Thymus (tissue), 11 donors: ENCODE results near the gene ARHGAP9. TPM values are rescaled to one million over a fixed set of nuclear protein-coding genes. Genes with fewer than 3 reads are reported as not detected.
"Not testable (repeated sequence)": the region's sequence is repeated elsewhere in the genome, so short reads cannot be mapped to it uniquely, and the experiment has no call there.

ENCODE experiments used
- DNase-seq, 9 donors: peaks; one replicate each; pipeline ENCODE4 v3.0.0-alpha.2; 2013; ENCODE audit warnings: low spot score in 9 of 9, low read depth in 6 of 9, missing footprints in 1 of 9
- H3K27ac ChIP-seq, 2 donors: one replicate each; pipeline ENCODE4 v1.5.1; 2013; ENCODE audit warnings: control low read depth in 1 of 2, low read depth in 1 of 2, low read length in 1 of 2, mild to moderate bottlenecking in 1 of 2, moderate library complexity in 1 of 2
- H3K27me3 ChIP-seq, 2 donors: one replicate each; pipeline ENCODE4 v1.5.1; 2013; ENCODE audit warnings: low read length in 1 of 2; ENCODE audit not compliant: control insufficient read depth in 2 of 2, insufficient read depth in 1 of 2
- H3K36me3 ChIP-seq, 2 donors: one replicate each; pipeline ENCODE4 v1.5.1; 2013; ENCODE audit warnings: low read length in 1 of 2, mild to moderate bottlenecking in 1 of 2, moderate library complexity in 1 of 2; ENCODE audit not compliant: control insufficient read depth in 2 of 2, insufficient read depth in 2 of 2
- H3K4me1 ChIP-seq, 2 donors: one replicate each; pipeline ENCODE4 v1.5.1; 2013; ENCODE audit warnings: low read length in 2 of 2; ENCODE audit not compliant: control insufficient read depth in 2 of 2, insufficient read depth in 2 of 2
- H3K4me3 ChIP-seq, 2 donors: one replicate each; pipeline ENCODE4 v1.5.1; 2013; ENCODE audit warnings: low read length in 2 of 2, control low read depth in 1 of 2, mild to moderate bottlenecking in 1 of 2
- H3K9me3 ChIP-seq, 2 donors: one replicate each; pipeline ENCODE4 v1.5.1; 2013; ENCODE audit warnings: low read length in 1 of 2, mild to moderate bottlenecking in 1 of 2; ENCODE audit not compliant: control insufficient read depth in 2 of 2, insufficient read depth in 1 of 2
- WGBS: extraction: QIAGEN DNeasy Blood & Tissue Kit; methylation state at CpG from one replicate; pipeline ENCODE4 v1.1.7; 2013; 5-methylcytosine and 5-hydroxymethylcytosine counted together
- polyA plus RNA-seq: library from polyadenylated mRNA; stranded (reverse); fragments of 200-250 nt; gene quantifications from one replicate; pipeline ENCODE4 v1.2.3, GENCODE V29; 2013
- total RNA-seq: library from RNA; stranded (reverse); fragments of 120-200 nt; gene quantifications from one replicate; pipeline ENCODE4 v1.2.4, GENCODE V29; 2013
- donor health status: healthy.

Gene ARHGAP9
- total and polyA plus RNA-seq, 2 donors = 71.1 to 165 TPM

DNA sequence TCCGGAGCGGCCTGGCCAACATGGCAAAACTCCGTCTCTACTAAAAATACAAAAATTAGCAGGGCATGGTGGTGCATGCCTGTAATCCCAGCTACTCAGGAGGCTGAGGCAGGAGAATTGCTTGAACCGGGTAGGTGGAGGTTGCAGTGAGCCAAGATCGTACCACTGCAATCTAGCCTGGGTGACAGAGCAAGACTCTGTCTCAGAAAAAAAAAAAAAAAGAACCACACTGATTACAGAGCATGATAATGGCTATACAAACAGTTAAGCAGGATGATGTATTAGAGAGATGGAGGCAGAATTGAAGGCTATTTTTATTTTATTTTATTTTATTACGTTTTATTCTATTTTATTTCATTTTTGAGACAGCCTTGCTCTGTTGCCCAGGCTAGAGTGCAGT, 35.3 kb downstream of the ARHGAP9 start:
- not testable (repeated sequence) for H3K27ac ChIP-seq, H3K9me3 ChIP-seq, H3K4me1 ChIP-seq, DNase-seq, H3K4me3 ChIP-seq, H3K27me3 ChIP-seq, H3K36me3 ChIP-seq
- WGBS = 95% methylated on average over 6 of the region's 6 CpGs

DNA sequence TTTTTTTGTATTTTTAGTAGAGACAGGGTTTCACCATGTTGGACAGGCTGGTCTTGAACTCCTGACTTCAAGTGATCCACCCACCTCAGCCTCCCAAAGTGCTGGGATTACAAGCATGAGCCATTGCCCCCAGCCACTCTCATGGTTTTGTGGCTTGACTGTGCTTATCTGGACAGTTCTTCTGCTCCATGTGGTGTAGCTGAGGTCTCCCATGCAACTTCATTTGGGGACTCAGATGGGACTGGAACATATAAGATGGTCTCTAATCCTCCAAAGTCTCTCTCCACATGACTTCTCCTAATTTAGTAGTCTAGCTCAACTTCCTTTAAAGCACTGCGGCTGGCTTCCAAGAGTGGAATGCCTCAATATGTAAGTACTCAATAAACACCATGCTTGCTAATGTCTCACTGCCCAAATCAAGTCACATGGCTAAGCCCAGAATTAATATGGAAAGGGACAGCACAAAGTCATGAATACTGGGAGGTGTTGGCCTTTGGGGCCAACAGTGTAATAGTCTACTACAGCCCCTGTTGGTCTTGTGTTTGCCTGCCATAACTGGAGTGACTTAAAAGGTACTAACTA, 37.7 kb downstream of the ARHGAP9 start:
- Histone ChIP-seq H3K27ac (no peak overlapping the region), H3K4me3 (no peak overlapping the region), H3K27me3 (no peaks in the 10 kb centered on the region), H3K4me1 (no peaks in the 10 kb centered on the region), H3K36me3 (no peaks in the 10 kb centered on the region), H3K9me3 (peaks cover 0 to 6% of the 10 kb centered on the region in 2 donors)
- 57% methylated on average over 1 of the region's 1 CpG for WGBS
- DNase-seq = no peak

GRCh38 chr12:57441393-57441792, 38.3 kb downstream of the ARHGAP9 start:
- not testable (repeated sequence) for H3K4me1 ChIP-seq, H3K4me3 ChIP-seq, H3K9me3 ChIP-seq, H3K27me3 ChIP-seq, DNase-seq, H3K36me3 ChIP-seq, H3K27ac ChIP-seq
- 90% methylated on average over 2 of the region's 2 CpGs for WGBS

GRCh38 chr12:57439762-57440266, 39.9 kb downstream of the ARHGAP9 start:
- Histone ChIP-seq H3K9me3 (peaks cover 0 to 6% of the 10 kb centered on the region in 2 donors), H3K27me3 (no peaks in the 10 kb centered on the region), H3K4me1 (peaks cover 0 to 9% of the 10 kb centered on the region in 2 donors), H3K4me3 (no peak overlapping the region), H3K36me3 (no peaks in the 10 kb centered on the region), H3K27ac (no peak overlapping the region)
- WGBS = 97% methylated on average over 4 of the region's 4 CpGs
- DNase-seq = no peak

DNA sequence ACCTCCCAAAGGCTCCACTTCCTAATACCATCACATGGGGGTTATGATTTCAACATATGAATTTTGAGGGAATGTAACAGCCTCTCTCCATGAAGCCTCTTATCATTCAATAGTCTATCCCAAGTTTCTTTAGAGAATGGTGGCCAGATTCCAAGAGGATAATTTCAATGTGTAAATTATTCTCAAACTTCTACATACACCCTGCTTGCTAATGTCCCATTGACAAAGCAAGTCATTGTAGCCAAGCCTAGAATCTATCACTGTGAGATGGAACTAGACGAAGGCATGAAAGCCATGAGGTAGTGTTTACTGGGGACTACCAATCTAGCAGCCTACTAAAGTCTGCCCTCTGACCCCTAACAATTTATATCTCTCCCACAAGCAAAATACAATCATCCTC, 41.3 kb downstream of the ARHGAP9 start:
- Histone ChIP-seq H3K9me3 (peaks cover 0 to 6% of the 10 kb centered on the region in 2 donors), H3K36me3 (no peaks in the 10 kb centered on the region), H3K27ac (no peak overlapping the region), H3K4me3 (no peak overlapping the region), H3K27me3 (no peaks in the 10 kb centered on the region), H3K4me1 (peaks cover 0 to 10% of the 10 kb centered on the region in 2 donors)
- no peak for DNase-seq
- WGBS = 98% methylated on average over 1 of the region's 1 CpG

- no peaks in the 10 kb centered on the region for H3K9me3 ChIP-seq
- H3K27me3 ChIP-seq = no peaks in the 10 kb centered on the region
- WGBS = 27% methylated on average over 4 of the region's 4 CpGs
Observed at GRCh38 chr12:57435293-57435692, 44.4 kb downstream of the ARHGAP9 start.

GRCh38 chr12:57434517-57435223, 45.0 kb downstream of the ARHGAP9 start, which contains the start of gene INHBC:
Gene INHBC (plus strand): TSS chr12:57434784. CDS start chr12:57434887, 103 bp downstream.
- Histone ChIP-seq H3K4me3 (no peak within 1 kb of the TSS), H3K36me3 (no peaks in the 10 kb centered on the region), H3K27me3 (no peaks in the 10 kb centered on the region), H3K27ac (no peak within 1 kb of the TSS), H3K9me3 (no peaks in the 10 kb centered on the region), H3K4me1 (peaks cover 2 to 12% of the 10 kb centered on the region in 2 donors)
- DNase-seq = no peak
- 95% methylated on average over 8 of the region's 8 CpGs for WGBS

More at GRCh38 chr12:57435293-57435692, 44.4 kb downstream of the ARHGAP9 start:
- no peaks in the 10 kb centered on the region for H3K36me3 ChIP-seq
- DNase-seq = peak in 1 of 9 donors; percentile 30
- no peak overlapping the region for H3K27ac ChIP-seq
- H3K4me1 ChIP-seq = peaks cover 0 to 10% of the 10 kb centered on the region in 2 donors
- no peak overlapping the region for H3K4me3 ChIP-seq

DNA sequence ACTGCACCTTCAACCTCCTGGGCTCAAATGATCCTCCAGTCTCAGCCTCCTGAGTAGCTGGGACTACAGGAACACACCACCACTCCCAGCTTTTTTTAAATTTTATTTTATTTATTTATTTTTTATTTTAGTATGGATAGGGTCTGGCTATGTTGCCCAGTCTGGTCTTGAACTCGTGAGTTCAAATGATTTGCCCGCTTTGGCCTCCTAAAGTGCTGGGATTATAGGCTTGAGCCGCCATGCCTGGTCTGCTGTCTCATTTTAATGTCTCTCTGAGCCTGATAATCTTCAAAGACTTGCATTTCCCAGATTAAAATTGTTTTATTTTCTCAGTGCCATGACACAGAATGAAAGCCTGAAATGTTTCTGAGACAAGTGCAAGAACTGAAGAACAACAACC, 46.3 kb downstream of the ARHGAP9 start:
- 84% methylated on average over 3 of the region's 3 CpGs for whole genome bisulfite sequencing
- Histone ChIP-seq H3K4me3 (no peak overlapping the region), H3K4me1 (peaks cover 5 to 22% of the 10 kb centered on the region in 2 donors), H3K27ac (no peak overlapping the region), H3K9me3 (no peaks in the 10 kb centered on the region), H3K36me3 (no peaks in the 10 kb centered on the region), H3K27me3 (no peaks in the 10 kb centered on the region)
- DNase-seq = no peak

DNA sequence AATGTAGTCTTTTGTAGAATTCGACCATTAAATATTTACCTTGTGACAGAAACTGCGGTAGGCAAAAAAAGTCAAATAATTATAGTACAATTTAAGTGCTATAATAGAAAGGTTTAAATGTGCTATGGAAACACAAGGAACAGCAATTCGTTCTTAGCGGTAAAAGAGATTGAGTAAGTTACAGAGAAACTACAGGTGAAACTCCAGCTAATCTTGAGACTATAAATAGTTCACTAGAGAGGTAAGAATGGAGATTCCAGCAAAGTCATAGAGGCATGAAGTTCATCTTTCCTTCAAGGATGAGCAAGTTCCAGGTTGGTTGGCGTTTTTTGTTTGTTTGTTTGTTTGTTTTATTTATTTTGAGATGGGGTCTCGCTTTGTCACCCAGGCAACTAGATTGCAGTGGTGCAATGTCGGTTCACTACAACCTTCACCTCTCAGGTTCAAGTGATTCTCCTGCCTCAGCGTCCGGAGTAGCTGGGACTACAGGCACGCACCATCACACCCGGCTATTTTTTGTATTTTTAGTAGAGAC, 47.9 kb downstream of the ARHGAP9 start:
- Histone ChIP-seq H3K27ac (peak overlapping the region in 1 of 2 donors; percentile 73), H3K4me3 (peak overlapping the region; percentile 51 to 96), H3K9me3 (no peaks in the 10 kb centered on the region), H3K36me3 (peaks cover 0 to 3% of the 10 kb centered on the region in 2 donors), H3K4me1 (peaks cover 5 to 25% of the 10 kb centered on the region in 2 donors), H3K27me3 (no peaks in the 10 kb centered on the region)
- 97% methylated on average over 11 of the region's 11 CpGs for WGBS
- DNase-seq = no peak
